Esophagus squamous epithelium (tissue), 4 donors: Measurements from ENCODE around the gene HECW1.

ENCODE experiments used
- POLR2A ChIP-seq, 4 donors: fragments of 450-650 bp; IDR thresholded peaks; one replicate each; pipeline ENCODE4 v1.6.1; 2017; ENCODE audit warnings: antibody characterized with exemption in 4 of 4, mild to moderate bottlenecking in 4 of 4, moderate library complexity in 3 of 4
- TF ChIP-seq, protein P1 (sequence below), 6 experiments: fragments of 450-650 bp in 4 of 6; fragments of 200-600 bp in 2 of 6; sonication (generic) in 2 of 6; IDR thresholded peaks; one replicate each; pipeline ENCODE4 v1.5.1; 2016 to 2019; ENCODE audit warnings: antibody characterized with exemption in 6 of 6, mild to moderate bottlenecking in 4 of 6, moderate library complexity in 4 of 6

DNA sequence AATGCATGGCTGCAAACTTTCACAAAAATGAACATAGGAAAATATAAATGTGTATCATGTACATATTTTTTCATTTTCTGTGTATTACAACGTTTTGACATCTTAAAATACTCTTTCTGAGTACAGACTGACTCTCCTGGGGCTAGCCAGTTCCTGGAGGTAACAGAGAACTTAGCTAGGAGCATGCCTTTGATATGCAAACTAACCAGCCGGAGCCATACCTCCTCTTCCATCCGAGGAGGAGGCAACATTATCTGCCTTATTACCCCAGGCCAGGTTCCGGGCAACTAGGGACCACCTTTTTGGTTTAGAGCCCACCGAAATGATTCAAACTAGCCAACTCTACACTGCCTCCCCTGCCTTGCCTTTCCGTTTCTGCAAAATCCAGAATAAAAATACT, 33.7 kb upstream of the HECW1 start:
- TF ChIP-seq, protein P1, sequence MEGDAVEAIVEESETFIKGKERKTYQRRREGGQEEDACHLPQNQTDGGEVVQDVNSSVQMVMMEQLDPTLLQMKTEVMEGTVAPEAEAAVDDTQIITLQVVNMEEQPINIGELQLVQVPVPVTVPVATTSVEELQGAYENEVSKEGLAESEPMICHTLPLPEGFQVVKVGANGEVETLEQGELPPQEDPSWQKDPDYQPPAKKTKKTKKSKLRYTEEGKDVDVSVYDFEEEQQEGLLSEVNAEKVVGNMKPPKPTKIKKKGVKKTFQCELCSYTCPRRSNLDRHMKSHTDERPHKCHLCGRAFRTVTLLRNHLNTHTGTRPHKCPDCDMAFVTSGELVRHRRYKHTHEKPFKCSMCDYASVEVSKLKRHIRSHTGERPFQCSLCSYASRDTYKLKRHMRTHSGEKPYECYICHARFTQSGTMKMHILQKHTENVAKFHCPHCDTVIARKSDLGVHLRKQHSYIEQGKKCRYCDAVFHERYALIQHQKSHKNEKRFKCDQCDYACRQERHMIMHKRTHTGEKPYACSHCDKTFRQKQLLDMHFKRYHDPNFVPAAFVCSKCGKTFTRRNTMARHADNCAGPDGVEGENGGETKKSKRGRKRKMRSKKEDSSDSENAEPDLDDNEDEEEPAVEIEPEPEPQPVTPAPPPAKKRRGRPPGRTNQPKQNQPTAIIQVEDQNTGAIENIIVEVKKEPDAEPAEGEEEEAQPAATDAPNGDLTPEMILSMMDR (IDR thresholded peaks at IDR 0.05) = no peak
- TF ChIP-seq POLR2A (IDR thresholded peaks at IDR 0.05) = no peak
